ENCODE data around the gene KIR3DL3.
"Not testable (repeated sequence)": the region's sequence is repeated elsewhere in the genome, so short reads cannot be mapped to it uniquely, and the experiment has no call there.

The KIR3DL3 gene

GRCh38 chr19:54738306-54738705 lies 14.1 kb downstream of the KIR3DL3 start, which contains the start of gene KIR2DL3:
Gene KIR2DL3 (plus strand): TSS chr19:54738513. CDS start chr19:54738546, 33 bp downstream.
- DNase-seq, result not testable (repeated sequence)

- no peak for DNase-seq
Measured at GRCh38 chr19:54738715-54739114, 14.5 kb downstream of the KIR3DL3 start.

- DNase-seq, result no peak
Measured at GRCh38 chr19:54739587-54740497, 15.6 kb downstream of the KIR3DL3 start.

- not testable (repeated sequence) for DNase-seq
Measured at GRCh38 chr19:54741950-54742349, 17.7 kb downstream of the KIR3DL3 start.

GRCh38 chr19:54744080-54744479 lies 19.8 kb downstream of the KIR3DL3 start:
- not testable (repeated sequence) for DNase-seq

- not testable (repeated sequence) for DNase-seq
Measured at GRCh38 chr19:54747614-54748322, 23.5 kb downstream of the KIR3DL3 start.

- DNase-seq, result not testable (repeated sequence)
Measured at GRCh38 chr19:54750276-54750675, 26.0 kb downstream of the KIR3DL3 start.

GRCh38 chr19:54756204-54757110 lies 32.2 kb downstream of the KIR3DL3 start:
- not testable (repeated sequence) for DNase-seq

GRCh38 chr19:54758577-54758976 lies 34.3 kb downstream of the KIR3DL3 start:
- not testable (repeated sequence) for DNase-seq

- not testable (repeated sequence) for DNase-seq
Measured at GRCh38 chr19:54764219-54764618, 40.0 kb downstream of the KIR3DL3 start.

- not testable (repeated sequence) for DNase-seq
Measured at GRCh38 chr19:54766464-54766863, 42.2 kb downstream of the KIR3DL3 start.

GRCh38 chr19:54769646-54770045 lies 45.4 kb downstream of the KIR3DL3 start, which contains the start of gene KIR2DL1:
Gene KIR2DL1 (plus strand): TSS chr19:54769793. CDS start chr19:54769851, 58 bp downstream.
- not testable (repeated sequence) for DNase-seq

GRCh38 chr19:54770511-54770910 lies 46.3 kb downstream of the KIR3DL3 start:
- DNase-seq, result not testable (repeated sequence)

GRCh38 chr19:54771018-54771960 lies 47.0 kb downstream of the KIR3DL3 start:
- not testable (repeated sequence) for DNase-seq

GRCh38 chr19:54772666-54773065 lies 48.4 kb downstream of the KIR3DL3 start:
- DNase-seq, result not testable (repeated sequence)

GRCh38 chr19:54775095-54775815 lies 51.0 kb downstream of the KIR3DL3 start:
- DNase-seq, result not testable (repeated sequence)

GRCh38 chr19:54775830-54776229 lies 51.6 kb downstream of the KIR3DL3 start:
- DNase-seq, result not testable (repeated sequence)

- DNase-seq, result not testable (repeated sequence)
Measured at GRCh38 chr19:54777851-54778250, 53.6 kb downstream of the KIR3DL3 start.

- not testable (repeated sequence) for DNase-seq
Measured at GRCh38 chr19:54778896-54779295, 54.7 kb downstream of the KIR3DL3 start.

- DNase-seq, result not testable (repeated sequence)
Measured at GRCh38 chr19:54782916-54783315, 58.7 kb downstream of the KIR3DL3 start.

Data from NCI-H446 (cell line).